HUES64 (cell line): ENCODE results near the gene OSR1.

Source experiments
- H3K27ac ChIP-seq: 2 replicates; pipeline ENCODE4 v1.7.0; 2013; ENCODE audit warnings: low read depth, low read length, inconsistent platforms
- H3K27me3 ChIP-seq: 2 replicates; pipeline ENCODE4 v1.6.1; 2013; ENCODE audit warnings: mild to moderate bottlenecking, low read length; ENCODE audit not compliant: insufficient read depth
- H3K36me3 ChIP-seq: 2 replicates; pipeline ENCODE4 v1.6.1; 2013; ENCODE audit warnings: mild to moderate bottlenecking, low read length; ENCODE audit not compliant: insufficient read depth
- H3K4me1 ChIP-seq: 2 replicates; pipeline ENCODE4 v1.6.1; 2013; ENCODE audit warnings: mild to moderate bottlenecking, low read length, moderate library complexity; ENCODE audit not compliant: insufficient read depth
- H3K4me3 ChIP-seq: 2 replicates; pipeline ENCODE4 v1.5.1; 2013; ENCODE audit warnings: mild to moderate bottlenecking, low read length, moderate library complexity
- H3K9ac ChIP-seq: 2 replicates; pipeline ENCODE4 v1.6.1; 2013; ENCODE audit warnings: mild to moderate bottlenecking, low read depth, low read length
- H3K9me3 ChIP-seq: 2 replicates; pipeline ENCODE4 v1.6.1; 2013; ENCODE audit warnings: low read depth, low read length; ENCODE audit not compliant: insufficient read depth
- WGBS: fragments of 150-250, 120-280 bp; methylation state at CpG from one replicate; pipeline ENCODE4 v1.1.7; 2013; ENCODE audit warnings: missing lambda C conversion rate; 5-methylcytosine and 5-hydroxymethylcytosine counted together

The OSR1 gene

GRCh38 chr2:19357402-19358241 lies 801 bp downstream of the OSR1 start:
- no peak overlapping the region for H3K27ac ChIP-seq
- no peaks in the 10 kb centered on the region for H3K36me3 ChIP-seq
- peaks cover 99% of the 10 kb centered on the region for H3K27me3 ChIP-seq
- H3K4me3 ChIP-seq: peak overlapping the region; percentile 51
- no peak overlapping the region for H3K9ac ChIP-seq
- H3K9me3 ChIP-seq: no peaks in the 10 kb centered on the region
- WGBS: 3% methylated on average over 45 of the region's 45 CpGs
- H3K4me1 ChIP-seq: peaks cover 3% of the 10 kb centered on the region; the same call in 1 of the 2 replicates

- Histone ChIP-seq H3K36me3 (no peaks in the 10 kb centered on the region), H3K27ac (no peak overlapping the region), H3K9ac (no peak overlapping the region), H3K4me3 (peak overlapping the region; percentile 51), H3K27me3 (peaks cover 99% of the 10 kb centered on the region), H3K9me3 (no peaks in the 10 kb centered on the region), H3K4me1 (no peaks in the 10 kb centered on the region; the same call in 1 of the 2 replicates)
- 3% methylated on average over 54 of the region's 54 CpGs for WGBS
These were observed 1.6 kb downstream of the OSR1 start for GRCh38 chr2:19356545-19357401.

DNA sequence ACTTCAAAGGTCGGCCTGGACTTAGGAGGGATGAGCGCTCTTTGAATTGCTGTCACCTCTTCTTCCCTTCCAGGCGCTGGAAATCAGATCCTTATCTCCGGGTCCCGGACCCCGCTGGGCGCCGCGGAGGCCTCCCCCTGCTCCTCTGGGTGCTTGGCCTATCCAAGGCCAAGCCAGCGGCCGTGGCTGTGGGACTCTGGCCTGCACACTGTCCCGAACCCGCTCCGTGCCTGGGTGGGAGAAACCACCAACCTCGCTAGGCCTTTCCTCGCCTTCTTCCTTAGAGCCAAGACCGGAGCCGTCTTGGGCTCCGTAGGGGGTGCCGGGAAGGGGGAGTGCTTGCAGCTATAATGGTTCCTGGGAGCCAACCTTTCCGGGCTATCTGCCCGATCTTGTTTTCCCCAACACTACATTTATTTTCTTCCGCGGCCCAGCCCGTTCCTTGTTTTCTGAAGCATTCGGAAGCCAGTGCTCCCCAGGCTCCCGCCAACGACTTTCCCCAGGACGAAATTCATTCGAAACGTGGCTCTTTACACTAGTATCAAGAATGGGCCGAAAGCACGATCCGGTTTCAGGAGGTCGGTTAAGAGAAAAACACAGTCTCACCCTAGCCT lies 2.4 kb downstream of the OSR1 start:
- WGBS: 5% methylated on average over 35 of the region's 35 CpGs
- Histone ChIP-seq H3K27me3 (peaks cover 99% of the 10 kb centered on the region), H3K4me1 (peaks cover 3% of the 10 kb centered on the region; the same call in 1 of the 2 replicates), H3K9me3 (no peaks in the 10 kb centered on the region), H3K36me3 (no peaks in the 10 kb centered on the region), H3K9ac (no peak overlapping the region), H3K27ac (no peak overlapping the region), H3K4me3 (peak overlapping the region; percentile 17)

DNA sequence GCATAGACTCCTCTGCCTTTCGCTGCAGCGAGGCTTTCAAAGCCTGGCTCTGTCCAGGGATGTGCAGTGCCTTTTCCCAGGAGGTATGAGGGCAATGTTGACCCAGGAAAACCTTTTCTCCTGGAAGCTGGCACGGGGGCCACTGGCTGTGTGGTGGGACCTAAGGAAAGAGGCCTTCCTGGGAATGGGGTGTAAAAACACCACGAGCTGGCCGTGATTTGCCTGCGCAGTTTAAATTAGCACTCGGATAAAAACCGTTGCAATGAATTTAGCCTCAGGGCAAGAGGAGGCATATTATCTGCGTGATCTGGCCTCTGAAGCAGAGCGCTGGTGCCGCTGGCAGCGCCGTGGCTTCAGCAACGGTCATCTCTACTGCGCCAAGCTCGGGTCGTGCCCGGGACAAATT lies 3.0 kb downstream of the OSR1 start:
- Histone ChIP-seq H3K4me1 (peaks cover 6% of the 10 kb centered on the region; the same call in 1 of the 2 replicates), H3K4me3 (no peak overlapping the region), H3K27ac (no peak overlapping the region), H3K9me3 (no peaks in the 10 kb centered on the region), H3K27me3 (peaks cover 99% of the 10 kb centered on the region), H3K9ac (no peak overlapping the region), H3K36me3 (no peaks in the 10 kb centered on the region)
- WGBS: 21% methylated on average over 18 of the region's 18 CpGs

DNA sequence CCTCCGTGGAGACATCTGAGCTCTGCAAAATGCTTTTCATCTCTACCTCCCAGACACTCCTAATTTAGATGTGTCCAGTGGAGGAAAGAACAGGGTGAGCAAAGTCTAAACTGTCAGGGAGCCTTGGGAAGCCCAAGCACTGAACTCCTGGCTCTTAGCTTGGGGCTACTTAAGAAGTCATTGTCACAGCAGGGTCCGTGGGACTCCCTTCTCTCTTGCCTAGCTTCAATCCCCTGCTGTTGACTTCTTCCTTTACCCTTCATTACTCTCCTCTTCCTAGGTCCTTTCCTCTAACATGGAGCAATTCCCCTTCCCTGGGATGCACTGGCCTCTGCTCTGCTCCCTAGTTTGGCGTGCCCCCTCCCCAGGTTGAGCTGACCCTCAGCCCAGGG lies 3.4 kb downstream of the OSR1 start:
- Histone ChIP-seq H3K4me1 (peaks cover 6% of the 10 kb centered on the region; the same call in 1 of the 2 replicates), H3K9ac (no peak overlapping the region), H3K27me3 (peaks cover 99% of the 10 kb centered on the region), H3K27ac (no peak overlapping the region), H3K36me3 (no peaks in the 10 kb centered on the region), H3K9me3 (no peaks in the 10 kb centered on the region), H3K4me3 (no peak overlapping the region)
- 47% methylated on average over 3 of the region's 3 CpGs for WGBS

DNA sequence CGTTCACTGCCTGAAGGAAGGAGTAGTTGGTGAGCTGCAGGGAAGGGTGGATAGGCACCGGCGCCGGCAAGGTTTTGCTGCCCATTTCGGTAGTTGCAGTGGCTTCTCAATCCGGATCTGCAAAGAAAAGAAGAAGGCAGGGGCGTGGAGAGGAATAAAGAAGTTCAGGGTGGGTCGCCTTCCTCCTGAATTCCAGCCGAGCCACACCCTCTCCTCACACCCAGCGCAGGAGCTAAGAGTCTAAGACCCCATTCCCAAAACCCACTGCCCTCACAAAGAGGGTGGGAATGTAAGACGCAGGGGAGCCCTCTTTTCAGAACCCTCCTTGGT lies 4.7 kb downstream of the OSR1 start:
- Histone ChIP-seq H3K4me3 (no peak overlapping the region), H3K9ac (no peak overlapping the region), H3K27me3 (peaks cover 99% of the 10 kb centered on the region), H3K27ac (no peak overlapping the region), H3K36me3 (no peaks in the 10 kb centered on the region), H3K4me1 (peaks cover 6% of the 10 kb centered on the region; the same call in 1 of the 2 replicates), H3K9me3 (no peaks in the 10 kb centered on the region)
- WGBS: 32% methylated on average over 10 of the region's 11 CpGs

GRCh38 chr2:19352946-19353720 lies 5.3 kb downstream of the OSR1 start:
- WGBS: 15% methylated on average over 40 of the region's 40 CpGs
- H3K27me3 ChIP-seq: peaks cover 99% of the 10 kb centered on the region
- H3K36me3 ChIP-seq: no peaks in the 10 kb centered on the region
- H3K9ac ChIP-seq: no peak overlapping the region
- no peaks in the 10 kb centered on the region for H3K9me3 ChIP-seq
- H3K4me3 ChIP-seq: no peak overlapping the region
- peaks cover 6% of the 10 kb centered on the region; the same call in 1 of the 2 replicates for H3K4me1 ChIP-seq
- no peak overlapping the region for H3K27ac ChIP-seq

DNA sequence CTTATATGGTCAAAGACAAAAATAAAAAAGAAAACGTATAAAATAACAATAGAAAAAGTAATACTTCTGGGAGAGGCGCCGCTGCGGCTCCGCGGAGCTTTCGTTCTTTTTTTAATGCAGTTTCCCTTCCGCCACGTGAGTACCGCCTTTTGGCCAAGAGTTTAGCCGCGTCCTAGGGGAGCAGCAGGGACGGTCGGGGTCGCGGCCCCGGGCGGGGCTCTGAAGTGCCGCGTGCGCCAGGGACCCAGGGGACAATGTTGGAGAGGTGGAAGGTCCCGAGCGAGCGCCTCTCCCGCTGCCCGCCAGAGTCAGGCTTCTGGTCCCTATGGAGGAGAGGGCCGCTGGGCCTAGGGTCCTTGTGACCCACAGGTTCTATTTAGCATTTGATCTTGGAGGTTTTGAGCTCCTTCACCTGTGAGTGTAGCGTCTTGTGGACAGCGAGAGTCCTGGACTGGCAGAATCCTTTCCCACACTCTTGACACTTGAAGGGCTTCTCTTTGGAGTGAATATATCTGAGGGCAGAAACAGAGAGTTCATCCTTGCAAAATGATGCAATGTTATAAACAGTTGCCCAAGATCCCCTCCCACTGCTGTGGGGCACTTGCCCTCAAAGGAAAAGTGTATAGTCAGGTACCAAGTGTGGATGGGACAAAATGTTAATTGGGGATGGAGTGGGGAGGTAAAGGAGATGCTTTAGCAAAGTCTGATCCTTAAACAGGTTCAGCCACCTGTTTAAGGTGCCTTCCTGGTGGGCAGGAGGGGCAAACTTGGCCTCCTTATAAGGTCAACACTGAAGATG lies 6.3 kb downstream of the OSR1 start:
- Histone ChIP-seq H3K27ac (no peak overlapping the region), H3K4me3 (no peak overlapping the region)
- 2% methylated on average over 28 of the region's 29 CpGs for WGBS

DNA sequence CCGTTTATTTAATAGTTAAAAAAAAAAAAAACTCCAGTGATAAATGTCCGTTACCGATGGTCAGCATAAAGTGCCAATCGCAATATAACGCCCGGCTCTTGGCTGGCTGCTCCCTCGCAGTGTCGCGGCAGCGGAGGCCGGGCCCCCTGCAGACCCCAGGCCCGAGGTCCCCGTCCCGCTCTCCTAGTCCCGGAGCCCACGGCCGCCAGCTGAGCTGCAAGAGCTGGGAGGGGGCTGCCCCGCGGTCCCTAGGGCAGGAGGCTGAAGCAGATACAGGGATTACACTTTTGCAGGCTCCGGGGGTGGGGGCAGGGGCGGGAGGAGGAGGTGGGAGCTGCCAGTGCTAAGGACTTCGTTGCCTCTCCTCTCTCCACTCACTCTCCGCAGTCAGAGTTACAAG lies 6.9 kb downstream of the OSR1 start:
- no peaks in the 10 kb centered on the region for H3K36me3 ChIP-seq
- WGBS: 3% methylated on average over 18 of the region's 23 CpGs
- H3K27ac ChIP-seq: no peak overlapping the region
- no peak overlapping the region for H3K4me3 ChIP-seq
- H3K27me3 ChIP-seq: peaks cover 85% of the 10 kb centered on the region
- no peaks in the 10 kb centered on the region for H3K9me3 ChIP-seq
- H3K9ac ChIP-seq: no peak overlapping the region
- H3K4me1 ChIP-seq: peaks cover 6% of the 10 kb centered on the region; the same call in 1 of the 2 replicates

More for the DNA sequence above, 6.3 kb downstream of the OSR1 start:
- Histone ChIP-seq H3K9ac (no peak overlapping the region), H3K9me3 (no peaks in the 10 kb centered on the region), H3K27me3 (peaks cover 89% of the 10 kb centered on the region), H3K36me3 (no peaks in the 10 kb centered on the region), H3K4me1 (peaks cover 6% of the 10 kb centered on the region; the same call in 1 of the 2 replicates)
